CD4-positive, alpha-beta T cell treated with Interleukin-2 at 100 ng/mL for 4 hours (primary cell): Measurements from ENCODE around the gene RHOC.
"Not testable (repeated sequence)": the region's sequence is repeated elsewhere in the genome, so short reads cannot be mapped to it uniquely, and the experiment has no call there.

Source experiments
- DNase-seq: peaks from one replicate; pipeline ENCODE4 v3.0.0-alpha.2; 2020; ENCODE audit warnings: low spot score

Gene RHOC

DNA sequence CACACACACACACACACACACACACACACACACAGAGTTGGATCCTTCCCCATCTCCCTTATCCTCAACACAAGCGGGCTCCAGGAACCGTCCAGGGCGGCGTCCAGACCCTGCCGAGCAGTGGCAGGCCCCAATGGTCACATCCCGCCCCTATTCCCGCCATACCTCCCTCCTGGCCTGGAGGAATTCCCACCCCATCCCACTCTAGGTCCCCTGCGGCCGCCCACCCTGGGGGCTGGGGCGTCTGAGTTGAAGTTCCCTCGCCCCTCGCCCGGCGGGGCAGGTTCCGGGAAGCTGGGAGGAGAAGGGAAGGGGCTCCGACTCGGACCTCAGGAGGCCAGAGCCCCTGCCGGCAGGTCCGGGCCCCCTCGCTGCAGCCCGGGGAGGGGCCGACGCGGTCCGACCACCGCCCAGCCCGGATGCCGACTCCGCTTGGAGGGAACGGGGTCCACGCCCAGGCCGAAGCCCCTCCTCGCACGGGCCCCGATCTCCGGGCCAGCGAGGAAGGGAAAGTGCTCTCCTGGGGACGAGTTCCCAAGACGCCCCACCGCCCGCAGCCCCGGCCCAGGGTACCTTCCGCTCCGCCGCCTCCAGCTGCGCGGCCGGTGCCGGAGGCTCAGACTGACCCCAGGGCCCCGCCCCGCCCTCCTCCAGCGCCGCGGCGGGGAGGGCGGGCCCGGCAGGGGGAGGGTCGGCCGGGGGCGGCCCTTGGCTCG, at the start of gene RHOC:
RHOC (minus strand) TSS at position 623 of the 716 bp plus-strand sequence. CDS start 3,328 bp downstream, outside the sequence.
- DNase-seq, result peak; percentile 18

DNA sequence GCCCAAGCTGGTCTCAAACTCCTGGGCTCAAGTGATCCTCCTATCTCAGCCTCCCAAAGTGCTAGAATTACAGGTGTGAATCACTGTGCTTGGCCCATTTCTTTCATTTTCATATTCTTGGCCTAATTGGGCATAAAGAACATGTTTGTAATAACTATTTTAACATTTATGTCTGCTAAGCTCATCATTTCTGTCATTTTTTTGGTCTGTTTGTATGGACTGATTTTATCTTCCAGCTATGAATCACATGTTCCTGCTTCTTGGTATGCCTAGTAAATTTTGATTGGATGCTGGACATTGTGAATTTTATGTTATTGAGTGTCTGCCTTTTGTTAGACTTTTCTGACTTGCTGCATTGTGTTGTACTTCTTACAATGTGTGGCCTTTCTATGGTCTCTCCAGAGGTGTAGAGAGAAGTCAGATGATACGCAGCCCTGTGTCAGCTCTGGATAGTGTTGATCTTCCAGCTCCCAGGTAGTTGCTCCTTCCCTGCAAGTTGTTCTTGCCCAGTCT, 47.2 kb upstream of the RHOC start:
- no peak for DNase-seq

DNA sequence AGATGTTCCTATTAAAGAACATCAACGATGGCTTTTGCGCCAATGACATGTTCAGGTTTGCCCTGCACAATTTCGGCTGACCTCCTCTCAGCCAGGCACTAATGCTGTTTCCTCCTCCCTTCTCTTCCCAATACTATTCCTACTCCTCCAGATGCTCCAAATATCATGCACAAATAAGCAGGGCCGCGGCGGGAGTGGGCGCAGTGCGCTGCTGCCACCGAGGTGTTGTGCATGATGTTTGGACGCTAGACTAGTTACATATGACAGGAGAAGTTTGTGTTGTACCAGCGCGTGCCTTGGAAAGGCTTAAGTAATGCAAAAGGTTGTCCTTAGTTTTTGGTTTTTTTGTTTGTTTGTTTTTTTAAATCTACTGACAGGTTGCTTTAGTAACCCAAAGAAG, 41.5 kb upstream of the RHOC start:
- DNase-seq, result no peak

DNA sequence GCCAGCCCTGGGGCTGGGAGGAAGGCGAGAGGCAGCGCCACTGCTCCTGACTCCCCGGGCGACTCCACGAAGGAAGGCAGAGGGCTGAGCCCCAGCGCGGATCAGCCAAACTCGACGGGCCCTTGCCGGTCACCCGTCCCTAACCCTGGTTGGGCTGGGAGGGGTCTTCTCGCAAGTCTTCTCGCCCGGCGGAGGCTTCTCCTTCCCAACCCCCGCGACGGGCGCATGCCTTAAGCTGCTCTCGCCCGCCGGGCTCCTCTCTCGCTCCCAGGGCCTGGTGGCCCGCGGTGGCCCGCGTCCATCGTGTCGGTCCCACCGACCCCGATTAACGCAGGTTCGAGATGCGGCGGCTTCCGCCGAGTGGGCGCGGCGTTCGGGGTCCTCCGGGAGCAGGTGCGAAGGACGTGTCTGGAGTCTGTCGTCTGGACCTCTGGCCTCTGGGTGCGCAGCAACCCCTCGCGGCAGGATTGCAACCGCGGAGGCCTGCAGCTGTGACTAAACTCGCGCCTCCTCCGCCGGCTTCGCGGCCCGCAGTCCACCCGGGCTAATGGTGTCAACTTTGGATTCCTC, 37.2 kb upstream of the RHOC start:
- no peak for DNase-seq

DNA sequence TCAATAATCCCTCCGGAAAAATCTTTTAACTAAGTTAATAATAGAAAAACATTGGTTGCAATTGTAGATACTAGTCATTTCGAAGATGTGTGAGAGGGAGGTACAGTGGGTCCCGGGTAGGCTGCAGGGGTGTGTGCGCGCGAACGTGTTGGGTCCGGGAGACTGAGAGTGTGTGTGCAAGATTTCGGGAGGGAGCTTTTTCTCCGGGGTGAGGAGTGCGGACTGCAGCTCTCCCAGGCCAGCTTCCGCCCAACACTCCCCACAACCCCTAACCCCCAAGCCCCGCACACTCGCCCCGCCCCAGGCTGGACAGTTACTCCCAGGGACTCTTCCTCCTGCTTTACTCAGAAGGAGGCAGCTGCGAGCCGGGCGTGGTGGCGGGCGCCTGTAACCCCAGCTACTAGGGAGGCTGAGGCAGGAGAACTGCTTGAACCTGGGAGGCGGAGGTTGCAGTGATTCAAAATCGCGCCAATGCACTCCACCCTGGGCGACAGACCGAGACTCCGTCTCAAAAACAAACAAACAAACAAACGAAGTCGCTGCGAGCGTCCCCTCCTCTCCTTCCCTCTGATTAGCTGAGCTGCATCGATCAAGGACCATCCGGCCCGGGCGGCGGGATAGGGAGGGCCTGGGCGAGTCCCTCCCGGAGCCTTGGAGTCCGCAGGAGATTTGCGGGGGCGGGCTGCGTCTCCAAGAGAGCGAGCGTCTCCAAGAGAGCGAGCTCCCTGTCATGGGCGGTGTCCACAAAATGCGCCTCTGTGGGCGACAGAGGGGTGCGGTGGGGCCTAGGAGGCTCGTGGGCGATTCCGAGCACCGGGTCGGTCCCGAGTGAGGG, 36.5 kb upstream of the RHOC start:
- no peak for DNase-seq

DNA sequence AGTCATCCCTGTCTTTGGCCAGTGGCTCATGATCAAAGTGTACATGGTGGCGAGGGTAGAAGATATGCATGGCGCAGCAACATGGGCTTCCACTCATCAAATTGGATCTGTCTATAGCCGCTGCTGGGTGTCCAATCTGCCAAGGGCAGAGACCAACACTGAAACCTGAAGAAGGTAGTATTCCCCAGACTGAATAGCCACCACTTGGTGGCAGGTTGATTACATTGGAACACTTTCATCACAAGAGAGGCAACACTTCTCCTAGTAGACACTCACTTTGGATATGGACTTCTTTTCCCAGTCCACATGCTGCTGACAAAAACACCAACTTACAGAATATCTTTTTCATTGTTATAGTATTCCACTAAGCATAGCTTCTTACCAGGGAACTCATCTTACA, 30.6 kb upstream of the RHOC start:
- DNase-seq, result no peak

DNA sequence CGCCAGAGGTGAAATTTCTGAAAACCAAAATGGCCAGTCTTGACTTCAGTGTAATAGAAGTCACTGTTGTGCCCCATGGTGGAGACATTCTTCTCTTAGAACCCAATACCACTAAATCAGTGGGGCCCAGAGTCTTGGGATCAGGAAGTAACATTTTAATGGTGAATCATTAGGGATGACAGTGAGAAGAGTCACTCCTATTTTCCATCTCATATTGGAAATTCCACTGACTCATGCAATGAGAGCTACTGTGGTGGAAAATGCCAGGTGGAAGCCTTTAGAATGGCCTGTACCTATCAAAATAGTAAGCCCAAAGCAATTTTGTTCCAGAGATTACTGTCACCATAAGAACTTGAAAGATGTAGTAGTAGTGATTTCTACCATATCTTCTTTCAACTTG, 28.8 kb upstream of the RHOC start:
- no peak for DNase-seq

DNA sequence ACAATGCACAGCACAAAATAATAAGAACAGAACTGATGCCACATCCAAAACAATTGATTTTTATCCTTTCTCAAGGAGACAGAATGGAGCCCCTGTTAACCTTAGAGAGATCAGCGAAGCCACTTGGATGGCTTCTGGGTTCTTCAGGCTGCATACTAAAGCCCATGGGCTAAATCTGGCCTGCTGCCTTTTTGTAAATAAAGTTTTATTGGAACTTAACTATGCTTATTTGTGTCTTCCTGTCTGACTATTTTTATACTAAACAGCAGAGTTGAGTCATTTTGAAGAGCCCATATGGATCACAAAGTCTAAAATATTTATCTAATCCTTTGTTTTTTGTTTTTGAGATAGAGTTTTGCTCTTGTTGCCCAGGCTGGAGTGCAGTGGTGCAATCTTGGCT, 24.5 kb upstream of the RHOC start:
- no peak for DNase-seq

DNA sequence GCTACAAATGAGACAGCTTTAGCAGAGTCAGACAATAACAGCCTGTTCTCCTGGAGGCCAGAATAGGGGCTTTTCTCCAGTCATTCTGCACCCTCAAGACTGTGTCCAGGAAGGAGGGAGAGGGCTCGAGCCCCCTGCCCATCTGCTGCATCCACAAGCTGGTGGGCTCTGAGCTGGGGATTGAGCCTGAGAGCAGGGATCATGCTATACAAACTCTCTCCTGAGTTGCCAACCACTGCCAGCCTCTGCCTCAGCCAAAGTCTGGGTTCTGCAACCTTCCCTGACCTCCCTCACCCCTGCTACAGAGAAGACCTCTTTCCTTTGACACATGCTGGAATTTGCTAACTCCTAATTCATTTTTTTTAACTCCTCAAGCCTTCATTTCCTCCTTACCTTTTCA, 23.0 kb upstream of the RHOC start:
- DNase-seq, result no peak

DNA sequence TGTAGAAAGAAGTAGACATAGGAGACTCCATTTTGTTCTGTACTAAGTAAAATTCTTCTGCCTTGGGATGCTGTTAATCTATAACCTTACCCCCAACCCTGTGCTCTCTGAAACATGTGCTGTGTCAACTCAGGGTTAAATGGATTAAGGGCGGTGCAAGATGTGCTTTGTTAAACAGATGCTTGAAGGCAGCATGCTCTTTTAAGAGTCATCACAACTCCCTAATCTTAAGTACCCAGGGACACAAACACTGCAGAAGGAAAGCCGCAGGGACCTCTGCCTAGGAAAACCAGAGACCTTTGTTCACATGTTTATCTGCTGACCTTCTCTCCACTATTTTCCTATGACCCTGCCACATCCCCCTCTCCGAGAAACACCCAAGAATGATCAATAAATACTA, 22.1 kb upstream of the RHOC start:
- DNase-seq, result not testable (repeated sequence)

DNA sequence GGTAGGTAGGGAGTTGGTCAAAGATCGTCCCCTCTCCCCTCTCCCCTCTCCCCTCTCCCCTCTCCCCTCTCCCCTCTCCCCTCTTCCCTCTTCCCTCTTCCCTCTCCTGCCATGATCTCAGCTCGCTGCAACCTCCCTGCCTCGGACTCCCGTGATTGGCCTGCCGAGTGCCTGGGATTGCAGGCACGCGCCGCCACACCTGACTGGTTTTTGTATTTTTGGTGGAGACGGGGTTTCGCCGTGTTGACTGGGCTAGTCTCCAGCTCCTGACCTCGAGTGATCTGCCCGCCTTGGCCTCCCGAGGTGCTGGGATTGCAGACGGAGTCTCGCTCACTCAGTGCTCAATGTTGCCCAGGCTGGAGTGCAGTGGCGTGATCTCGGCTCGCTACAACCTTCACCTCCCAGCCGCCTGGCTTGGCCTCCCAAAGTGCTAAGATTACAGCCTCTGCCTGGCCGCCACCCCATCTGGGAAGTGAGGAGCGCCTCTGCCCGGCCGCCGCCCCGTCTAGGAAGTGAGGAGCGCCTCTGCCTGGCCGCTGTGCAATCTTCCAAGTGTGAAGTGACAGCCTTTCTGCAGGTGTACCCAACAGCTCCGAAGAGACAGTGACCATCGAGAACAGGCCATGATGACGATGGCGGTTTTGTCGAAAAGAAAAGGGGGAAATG, 21.5 kb upstream of the RHOC start:
- not testable (repeated sequence) for DNase-seq

DNA sequence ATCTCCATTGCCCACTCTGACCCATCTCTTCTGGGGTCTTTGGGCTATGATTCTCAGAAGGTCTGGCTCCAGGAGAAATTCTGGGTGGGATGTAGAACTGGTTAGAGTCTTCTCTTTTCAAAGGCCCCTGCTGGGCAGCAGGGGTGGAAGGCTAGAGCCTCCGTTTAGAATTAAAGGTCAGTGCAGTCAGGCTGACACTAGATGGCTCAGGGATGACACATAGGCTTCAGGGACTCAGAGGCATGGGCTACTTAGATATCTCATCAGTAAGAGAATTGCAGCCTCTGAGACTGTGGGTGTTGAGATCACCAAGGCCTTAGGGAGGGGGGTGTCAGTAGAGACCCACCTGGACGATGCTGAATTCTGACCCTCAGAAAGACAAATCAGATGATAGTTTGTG, 20.8 kb upstream of the RHOC start:
- DNase-seq, result no peak

DNA sequence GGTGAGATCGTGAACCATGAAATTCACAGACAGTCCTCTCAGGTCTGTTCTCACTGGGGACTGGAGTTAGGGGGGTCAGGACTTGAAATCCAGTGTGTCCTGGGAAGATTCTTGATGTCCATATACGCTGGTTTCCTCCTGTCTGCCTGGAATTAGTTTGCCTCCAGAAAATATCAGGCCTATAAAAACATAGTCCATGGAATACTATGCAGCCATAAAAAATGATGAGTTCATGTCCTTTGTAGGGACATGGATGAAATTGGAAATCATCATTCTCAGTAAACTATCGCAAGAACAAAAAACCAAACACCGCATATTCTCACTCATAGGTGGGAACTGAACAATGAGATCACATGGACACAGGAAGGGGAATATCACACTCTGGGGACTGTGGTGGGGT, 17.3 kb upstream of the RHOC start:
- not testable (repeated sequence) for DNase-seq

DNA sequence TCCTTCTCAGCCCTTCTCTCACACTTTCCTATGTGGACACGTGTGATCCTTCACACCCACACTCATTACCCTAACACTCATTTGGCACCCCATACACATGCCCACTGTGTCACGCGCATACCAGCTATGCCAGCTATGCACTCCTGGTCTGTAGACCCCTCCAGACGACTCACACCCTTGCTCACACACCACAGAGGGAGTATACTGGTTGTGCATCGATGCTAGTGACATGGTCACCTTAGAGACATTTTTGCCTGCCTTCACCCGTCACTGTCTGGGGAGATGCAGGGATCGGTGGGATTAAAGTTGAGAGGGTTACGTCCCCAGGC, 16.5 kb upstream of the RHOC start:
- no peak for DNase-seq

DNA sequence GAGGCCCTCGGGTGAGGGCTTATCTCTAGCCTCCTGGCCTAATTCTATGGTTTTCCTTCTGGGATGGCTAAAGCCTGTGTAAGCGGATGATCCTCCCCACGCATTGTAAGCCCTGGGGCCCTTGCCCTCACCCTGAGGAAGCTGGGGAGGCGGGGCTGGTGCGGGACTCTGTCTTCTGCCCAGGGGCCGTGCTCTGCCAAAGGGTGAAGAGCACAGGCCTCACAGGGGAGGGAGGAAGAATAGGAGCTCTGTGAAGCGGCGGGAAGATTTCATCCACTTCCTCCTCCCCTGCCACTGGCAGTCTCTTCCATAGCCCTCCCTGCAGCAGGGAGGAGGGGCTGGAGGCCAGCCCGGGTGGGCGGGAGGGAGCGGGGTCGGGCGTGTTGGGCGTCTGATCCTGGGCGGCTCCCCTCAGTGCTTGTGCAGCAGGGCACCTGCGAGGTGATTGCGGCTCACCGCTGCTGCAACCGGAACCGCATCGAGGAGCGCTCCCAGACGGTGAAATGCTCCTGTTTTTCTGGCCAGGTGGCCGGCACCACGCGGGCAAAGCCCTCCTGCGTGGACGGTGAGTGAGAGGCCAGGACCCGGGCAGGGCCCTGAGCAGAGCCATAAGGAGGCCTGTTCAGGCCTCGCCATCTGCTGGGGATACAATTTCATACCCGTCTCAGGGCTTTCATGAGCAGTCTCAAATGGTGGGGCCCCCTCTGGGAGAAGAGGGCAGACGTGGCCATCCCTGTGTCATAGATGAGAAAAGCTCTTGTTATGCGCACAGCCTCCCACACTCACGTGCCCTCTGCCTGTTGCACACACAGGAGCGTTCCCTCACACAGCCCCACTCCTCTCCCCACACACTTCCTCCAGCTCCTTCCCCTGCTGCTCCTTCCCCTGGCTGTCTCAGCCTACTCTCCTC, 15.9 kb upstream of the RHOC start:
- DNase-seq, result no peak

DNA sequence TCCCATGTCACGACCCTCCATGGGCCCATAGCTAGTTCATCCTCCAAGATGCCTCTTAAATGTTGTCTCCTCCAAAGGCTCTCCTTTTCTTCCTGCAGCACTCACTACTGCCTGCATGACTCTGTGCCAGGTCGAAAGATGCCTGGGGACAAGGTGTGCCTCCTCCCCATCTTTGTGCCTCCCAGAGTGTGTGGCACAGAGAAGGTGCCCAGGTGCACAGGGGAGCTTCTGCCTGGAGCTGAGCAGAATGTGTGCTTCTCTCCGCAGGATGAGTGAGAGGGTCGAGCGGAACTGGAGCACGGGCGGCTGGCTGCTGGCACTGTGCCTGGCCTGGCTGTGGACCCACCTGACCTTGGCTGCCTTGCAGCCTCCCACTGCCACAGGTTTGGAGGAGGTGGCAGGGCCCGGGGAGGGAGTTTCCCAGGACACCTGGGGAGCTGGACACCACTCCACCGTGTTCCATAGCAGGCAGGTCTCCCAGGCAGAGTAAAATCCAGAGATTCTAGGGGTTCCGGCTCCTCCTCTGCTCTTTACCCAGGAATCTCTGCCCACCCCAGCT, 15.1 kb upstream of the RHOC start:
- DNase-seq, result no peak

DNA sequence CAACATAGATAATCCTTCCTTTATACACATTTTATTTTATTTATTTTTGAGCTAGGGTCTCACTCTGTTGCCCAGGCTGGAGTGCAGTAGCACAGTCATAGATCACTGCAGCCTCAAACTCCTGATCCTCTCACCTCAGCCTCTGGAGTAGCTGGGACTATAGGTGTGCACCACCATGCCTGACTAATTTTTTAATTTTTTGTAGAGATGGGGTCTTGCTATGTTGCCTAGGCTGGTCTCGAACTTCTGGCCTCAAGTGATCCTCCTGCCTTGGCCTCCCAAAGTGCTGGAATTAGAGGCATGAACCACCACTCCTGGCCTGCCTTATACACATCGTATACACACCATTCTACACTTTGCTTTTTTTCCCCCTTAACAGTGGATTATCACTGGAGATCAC, 14.4 kb upstream of the RHOC start:
- not testable (repeated sequence) for DNase-seq

DNA sequence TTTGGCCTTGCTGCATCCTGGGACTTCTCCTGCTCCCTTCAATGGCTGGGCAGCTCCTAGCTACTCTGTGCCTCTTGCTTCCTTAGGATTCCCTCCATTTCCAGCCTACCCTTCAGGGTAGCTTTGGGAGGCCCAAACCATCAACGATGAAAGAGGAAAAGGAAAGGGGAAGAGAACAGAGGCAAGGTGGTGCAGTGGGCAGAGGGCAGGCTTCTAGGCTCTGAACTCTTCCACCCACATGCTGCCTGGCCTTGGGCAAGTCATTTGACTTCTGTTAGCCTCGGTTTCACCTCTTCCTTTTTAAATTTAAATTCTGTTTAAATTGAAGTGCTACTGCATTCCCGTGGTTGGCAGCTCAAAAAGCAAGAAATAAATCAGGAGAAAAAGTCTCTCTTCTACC, 13.9 kb upstream of the RHOC start:
- DNase-seq, result no peak

DNA sequence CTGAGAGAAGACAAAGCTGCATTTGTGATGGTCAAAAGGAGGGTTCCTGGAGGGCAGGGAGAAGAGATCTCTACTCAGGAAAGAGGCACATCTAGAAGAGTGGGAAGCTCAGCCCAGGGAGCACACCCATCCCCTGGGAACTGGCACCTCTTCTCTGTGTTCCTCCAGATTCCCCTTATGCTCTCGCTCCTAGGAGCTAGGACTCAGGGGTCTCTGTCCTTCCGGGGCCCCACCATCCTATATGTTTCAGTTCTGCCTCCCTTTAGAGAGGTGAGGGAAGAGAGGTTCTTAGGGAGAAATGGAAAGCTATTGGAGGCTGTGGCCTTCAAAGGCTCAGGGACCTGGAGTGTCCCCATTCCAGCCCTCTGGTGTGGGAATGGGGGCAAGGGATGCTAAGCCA, 12.8 kb upstream of the RHOC start:
- no peak for DNase-seq

DNA sequence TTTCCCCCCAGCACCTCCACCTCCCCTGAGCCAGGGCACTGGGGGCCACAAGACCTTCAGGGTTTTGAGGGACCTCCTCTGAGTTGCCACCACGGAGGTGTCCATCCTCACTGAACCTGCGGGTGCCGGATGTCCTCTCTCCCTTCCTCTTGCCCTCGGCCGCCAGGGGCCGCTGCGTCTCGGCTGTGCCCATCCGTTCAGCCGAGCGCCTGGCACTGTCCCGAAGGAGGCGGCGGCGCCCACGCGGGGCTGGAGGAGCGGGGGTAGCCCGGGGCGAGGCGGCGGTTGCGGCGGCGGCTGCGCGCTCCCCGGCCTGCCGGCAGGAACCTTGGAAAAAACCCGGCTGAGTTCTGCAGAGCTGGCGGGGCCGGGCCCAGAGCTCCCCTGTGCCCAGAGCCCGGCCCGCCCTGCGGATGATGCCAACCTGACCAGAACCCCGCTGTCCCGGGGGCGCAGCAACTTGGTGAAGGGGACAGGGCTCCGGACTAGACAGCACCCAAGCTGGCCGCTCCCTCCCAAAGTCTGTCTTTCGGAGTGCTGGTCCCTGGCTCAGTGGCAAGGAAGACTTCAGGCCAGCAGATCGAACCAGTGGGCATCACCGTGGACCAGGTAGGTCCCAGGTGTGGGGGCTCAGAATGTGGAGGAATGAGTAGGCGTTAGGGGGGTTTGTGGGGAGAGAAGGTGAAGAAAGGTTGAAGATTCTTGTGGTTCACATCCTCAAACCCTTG, 11.9 kb upstream of the RHOC start:
- DNase-seq, result peak; percentile 72
